ENCODE measurements around the gene FAM241B.

FAM241B gene

GRCh38 chr10:69634759-69635425 lies 4.8 kb downstream of the FAM241B start:
- no peak for DNase-seq

- no peak for DNase-seq
Observed at GRCh38 chr10:69635428-69636272, 5.6 kb downstream of the FAM241B start.

GRCh38 chr10:69636273-69636575 lies 6.2 kb downstream of the FAM241B start:
- DNase-seq, result no peak

- no peak for DNase-seq
Observed at GRCh38 chr10:69636626-69637605, 6.9 kb downstream of the FAM241B start.

- DNase-seq, result no peak
Observed at GRCh38 chr10:69638642-69639041, 8.6 kb downstream of the FAM241B start.

GRCh38 chr10:69639291-69640195 lies 9.5 kb downstream of the FAM241B start:
- peak; percentile 16 for DNase-seq

- DNase-seq, result no peak
Observed at GRCh38 chr10:69640196-69640980, 10.3 kb downstream of the FAM241B start.

- DNase-seq, result no peak
Observed at GRCh38 chr10:69641261-69641980, 11.4 kb downstream of the FAM241B start.

- DNase-seq, result no peak
Observed at GRCh38 chr10:69642747-69643146, 12.7 kb downstream of the FAM241B start.

- DNase-seq, result no peak
Observed at GRCh38 chr10:69643779-69644657, 14.0 kb downstream of the FAM241B start.

- DNase-seq, result no peak
Observed at GRCh38 chr10:69644658-69645295, 14.7 kb downstream of the FAM241B start.

GRCh38 chr10:69645296-69646184 lies 15.5 kb downstream of the FAM241B start:
- no peak for DNase-seq

GRCh38 chr10:69646185-69647060 lies 16.4 kb downstream of the FAM241B start:
- no peak for DNase-seq

GRCh38 chr10:69647126-69647525 lies 17.1 kb downstream of the FAM241B start:
- no peak for DNase-seq

GRCh38 chr10:69647819-69648218 lies 17.8 kb downstream of the FAM241B start:
- no peak for DNase-seq

- DNase-seq, result no peak
Observed at GRCh38 chr10:69648461-69648860, 18.4 kb downstream of the FAM241B start.
